GM12864 (cell line): Measurements from ENCODE around the gene ACY1.

Experiments used
- DNase-seq: peaks from one replicate; pipeline ENCODE4 v3.0.0-alpha.2; 2011; ENCODE audit warnings: low read depth
- H3K4me3 ChIP-seq: 2 replicates; pipeline ENCODE4 v1.5.1; 2011; ENCODE audit warnings: mild to moderate bottlenecking, low read depth, low read length, control low read depth
- CTCF ChIP-seq: IDR thresholded peaks from 2 replicates; pipeline ENCODE4 v1.5.1; 2011; ENCODE audit warnings: low read depth, mild to moderate bottlenecking, moderate library complexity, low read length, control low read depth, inconsistent platforms; ENCODE audit errors: missing control alignments

The ACY1 gene

GRCh38 chr3:51966922-51967383 lies 16.4 kb upstream of the ACY1 start:
- no peak for DNase-seq
- TF ChIP-seq CTCF, result no peak
- peak overlapping the region; percentile 63 for H3K4me3 ChIP-seq

- TF ChIP-seq CTCF, result no peak
- no peak for DNase-seq
- peak within 1 kb of the TSS; percentile 63 for H3K4me3 ChIP-seq
Observed at GRCh38 chr3:51967384-51968169, 15.8 kb upstream of the ACY1 start, which contains the start of gene PCBP4. Gene PCBP4 (minus strand): TSS chr3:51967454. CDS start chr3:51961240, 6,214 bp downstream.

DNA sequence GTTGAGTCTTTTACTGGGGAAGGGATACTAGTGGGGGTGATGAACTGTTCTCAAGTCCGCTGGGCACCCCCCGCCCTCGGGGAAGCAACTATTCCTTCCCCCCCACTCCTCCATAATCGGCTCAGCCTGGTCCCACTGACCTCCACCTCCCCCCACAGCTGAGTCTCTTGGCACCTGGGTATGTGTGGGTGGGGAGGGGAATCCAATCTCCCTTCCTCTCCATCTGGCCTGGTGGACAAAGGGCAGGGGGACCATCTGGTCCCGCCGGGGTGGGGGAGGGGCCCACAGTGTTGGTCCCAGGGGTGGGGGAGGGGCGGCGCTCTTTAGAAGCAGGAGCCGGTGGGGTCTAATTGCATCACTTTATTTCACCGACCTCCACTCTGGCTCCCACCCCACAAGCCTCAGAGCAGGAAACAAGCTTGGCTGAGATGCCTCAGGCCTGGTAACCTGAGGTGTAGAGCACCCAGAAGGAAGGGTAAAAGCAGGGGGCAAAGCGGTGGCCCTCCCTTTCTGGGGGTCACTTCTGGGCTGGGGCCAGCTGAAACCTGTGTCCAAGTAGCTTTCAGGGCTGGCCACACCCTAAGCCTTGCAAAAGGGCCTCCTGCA lies 15.1 kb upstream of the ACY1 start:
- no peak for TF ChIP-seq CTCF
- DNase-seq, result no peak
- H3K4me3 ChIP-seq, result peak overlapping the region; percentile 63

DNA sequence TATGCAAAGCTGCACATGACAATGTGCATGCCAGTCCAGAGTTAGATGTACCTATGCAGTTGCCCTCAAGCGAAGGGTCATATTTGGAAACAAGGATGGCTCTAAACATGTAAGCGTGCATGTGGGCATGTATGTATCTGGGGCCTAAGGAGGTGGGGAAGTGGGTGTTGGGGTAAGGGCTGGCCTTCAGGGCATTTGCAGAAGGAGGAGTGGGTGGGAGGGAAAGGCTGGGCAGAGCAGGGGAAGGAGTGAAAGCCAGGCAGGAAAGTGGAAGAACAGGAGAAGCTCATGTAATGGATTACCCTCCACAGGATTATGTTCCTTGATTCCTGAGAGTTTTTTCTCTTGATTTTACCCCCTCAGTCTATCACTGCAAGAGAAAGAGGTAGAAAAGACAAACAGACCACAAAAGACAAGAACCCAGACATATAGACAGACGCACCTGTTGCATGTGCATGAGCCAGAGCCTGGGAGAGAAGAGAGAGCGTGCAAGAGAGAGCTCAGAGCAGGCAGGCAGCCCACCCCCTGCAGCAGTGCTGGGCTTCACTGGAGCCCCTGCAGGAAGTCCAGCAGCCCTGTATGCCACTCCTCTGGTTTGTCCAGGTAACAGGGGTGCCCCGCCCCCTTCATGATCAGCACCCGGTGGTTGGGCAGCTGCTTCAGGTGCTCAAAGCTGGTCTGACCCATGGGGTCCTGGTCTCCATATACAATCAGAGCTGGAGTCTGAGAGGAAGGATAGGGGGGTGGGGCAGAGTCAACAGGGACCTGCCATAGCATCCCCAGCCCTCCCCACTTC lies 14.3 kb upstream of the ACY1 start:
- H3K4me3 ChIP-seq, result no peak overlapping the region
- DNase-seq, result no peak
- no peak for TF ChIP-seq CTCF

- no peak for DNase-seq
- no peak overlapping the region for H3K4me3 ChIP-seq
- no peak for TF ChIP-seq CTCF
Observed at GRCh38 chr3:51969841-51970240, 13.5 kb upstream of the ACY1 start.

DNA sequence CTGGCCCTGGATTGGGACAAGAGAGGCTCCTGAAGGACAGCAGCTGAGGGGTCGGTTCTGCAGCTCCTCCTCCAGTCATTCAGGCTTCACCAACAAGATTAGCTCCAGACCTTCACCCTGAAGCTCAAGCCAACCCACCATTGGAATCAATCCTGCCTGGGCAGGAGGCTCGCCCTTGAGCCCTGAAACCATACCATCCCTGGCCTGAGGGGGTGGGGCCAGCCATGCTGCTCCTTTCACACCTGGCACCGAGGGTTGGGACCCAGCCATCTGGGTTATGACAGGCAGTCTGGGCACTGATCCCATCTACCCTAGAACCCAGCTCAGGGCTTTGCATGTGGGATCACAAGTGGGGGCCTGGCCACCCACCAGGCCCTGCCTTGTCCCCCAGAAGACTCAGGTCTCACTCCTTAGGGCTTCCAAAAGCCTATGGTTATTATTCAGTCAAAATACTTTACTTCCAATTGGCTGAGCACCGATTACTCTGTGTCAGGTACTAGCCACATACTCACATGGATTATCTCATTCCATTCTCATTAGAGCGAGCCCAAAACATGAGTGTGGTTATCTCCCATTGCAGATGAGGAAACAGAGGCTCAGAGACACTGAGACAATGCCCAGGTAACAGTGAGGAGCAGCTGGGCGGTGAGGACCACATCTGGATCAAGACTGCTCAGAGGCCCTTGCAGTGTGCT lies 12.6 kb upstream of the ACY1 start:
- no peak for TF ChIP-seq CTCF
- DNase-seq, result no peak
- H3K4me3 ChIP-seq, result no peak overlapping the region
